Stimulated activated CD8-positive, alpha-beta memory T cell treated with anti-CD3 and anti-CD28 coated beads, Interleukin-7, amount 100 ng/mL, for 48 hours (primary cell): ENCODE results near the gene AATF.

Experiments
- DNase-seq, 2 donors: peaks; one replicate each; pipeline ENCODE4 v3.0.0-alpha.2; 2020; ENCODE audit warnings: low read depth in 1 of 2; ENCODE audit errors: extremely low read depth in 1 of 2

Gene AATF

DNA sequence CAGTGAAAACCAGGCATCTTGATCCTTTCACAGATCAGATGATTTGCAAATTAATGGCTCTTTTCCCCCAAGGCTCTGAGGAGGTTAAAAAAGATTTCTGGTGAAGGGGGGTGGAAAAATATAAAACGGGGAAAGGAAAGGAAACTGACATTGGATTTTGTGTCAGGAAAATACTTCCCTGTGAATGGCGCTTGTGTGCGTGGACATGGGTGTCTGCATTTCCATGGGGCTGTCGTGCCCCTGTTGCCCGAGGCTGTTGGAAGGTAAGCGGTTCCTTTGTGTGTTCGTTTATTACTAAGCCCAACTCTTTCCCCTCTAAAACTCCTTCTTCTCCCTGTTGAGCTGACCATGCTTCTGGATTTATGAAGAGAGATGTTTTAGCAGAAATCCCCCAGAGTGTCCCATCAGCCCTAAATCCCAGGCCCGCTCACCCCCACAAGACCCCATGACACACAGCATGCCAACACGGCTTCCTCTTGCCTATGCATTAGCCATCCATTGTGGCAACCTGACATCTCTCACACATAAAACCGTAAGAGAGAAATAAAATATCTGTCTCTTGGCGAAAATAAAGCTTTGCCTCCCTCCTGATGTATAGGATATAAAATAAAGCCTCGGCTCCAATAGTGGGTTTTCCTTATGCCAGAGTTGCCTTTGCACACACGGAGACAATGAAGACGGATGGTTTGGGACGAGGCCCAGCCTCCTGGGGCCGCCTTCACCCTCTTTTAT, 18.7 kb upstream of the AATF start:
- no peak for DNase-seq

DNA sequence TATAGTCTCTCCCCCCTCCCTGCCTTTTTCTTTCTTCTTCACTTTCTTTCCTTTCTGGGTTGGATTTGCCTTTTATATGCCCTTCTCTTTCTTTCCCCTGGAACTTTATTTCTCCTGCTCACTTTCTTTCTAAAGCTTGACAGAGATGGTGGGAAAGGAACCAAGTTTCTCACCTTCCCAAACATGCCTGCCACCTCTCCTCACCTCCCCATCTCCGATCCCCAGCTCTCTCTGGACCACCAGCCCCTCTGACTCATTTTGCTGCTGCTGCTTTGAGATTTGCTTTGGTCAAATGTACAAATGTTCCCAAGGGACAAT, 18.2 kb upstream of the AATF start:
- DNase-seq = no peak

DNA sequence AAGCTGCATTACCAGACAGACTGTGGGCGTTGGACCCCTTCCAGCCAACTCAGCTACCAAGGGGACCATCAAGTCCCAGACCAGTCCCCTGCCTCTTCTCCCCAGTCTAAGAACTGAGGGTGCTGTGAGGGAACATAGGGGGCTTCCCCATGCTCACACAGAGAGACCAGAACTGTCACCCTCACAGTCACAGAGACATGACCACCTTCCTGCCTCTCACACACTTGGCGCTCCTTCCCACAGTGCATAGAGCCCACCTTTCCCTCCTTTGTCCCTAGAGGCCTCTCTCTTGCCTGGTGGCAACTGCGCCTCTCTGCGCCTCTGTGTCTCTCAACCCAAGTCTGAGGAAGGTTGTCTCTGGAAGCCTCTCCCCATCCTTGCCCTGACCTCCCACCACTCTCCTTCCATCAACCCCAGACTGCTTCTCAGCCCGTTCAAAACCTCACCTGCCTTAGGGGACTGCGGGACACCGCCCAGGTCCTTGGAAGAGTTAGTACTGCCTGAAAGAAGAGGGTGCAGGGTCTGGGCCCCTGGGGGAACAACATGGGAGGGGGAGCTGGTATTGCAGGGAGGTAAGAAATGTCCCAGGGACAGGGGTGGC, 17.6 kb upstream of the AATF start:
- DNase-seq = no peak

GRCh38 chr17:36931697-36932382, 16.9 kb upstream of the AATF start:
- no peak for DNase-seq

- DNase-seq = no peak
Observed at GRCh38 chr17:36932383-36932693, 16.4 kb upstream of the AATF start.

- no peak for DNase-seq
Observed at GRCh38 chr17:36932694-36933511, 15.9 kb upstream of the AATF start.

DNA sequence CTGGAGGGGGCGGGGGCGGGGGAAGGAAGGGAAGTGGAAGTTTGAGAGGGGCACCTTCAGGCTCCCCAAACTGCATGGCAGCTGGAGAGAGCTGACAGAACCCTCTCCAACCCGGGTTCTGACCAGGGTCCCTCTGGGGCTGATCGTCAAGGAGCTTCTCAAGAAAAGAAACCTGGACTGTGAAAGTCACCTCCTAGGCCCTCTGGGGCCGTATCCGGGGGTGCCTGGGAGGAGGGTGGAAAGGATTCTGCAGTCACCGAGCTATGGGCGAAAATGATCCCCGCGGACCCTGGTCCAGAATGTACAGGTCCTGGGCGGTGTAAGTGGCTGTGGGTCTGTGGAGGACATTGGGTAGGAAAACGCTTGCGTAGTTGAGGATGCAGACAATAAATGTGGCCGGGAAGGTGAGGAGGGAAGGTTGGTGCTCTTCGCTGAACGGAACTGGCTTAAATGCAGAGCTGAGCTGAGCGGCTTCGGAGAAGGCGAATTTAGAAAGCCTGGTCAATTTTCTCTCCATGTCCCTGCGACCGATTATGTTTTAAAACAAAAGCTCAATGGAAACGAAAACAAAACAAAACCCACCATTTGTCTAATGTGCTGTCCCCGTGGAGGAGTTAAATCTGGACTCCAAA, 15.1 kb upstream of the AATF start:
- no peak for DNase-seq

DNA sequence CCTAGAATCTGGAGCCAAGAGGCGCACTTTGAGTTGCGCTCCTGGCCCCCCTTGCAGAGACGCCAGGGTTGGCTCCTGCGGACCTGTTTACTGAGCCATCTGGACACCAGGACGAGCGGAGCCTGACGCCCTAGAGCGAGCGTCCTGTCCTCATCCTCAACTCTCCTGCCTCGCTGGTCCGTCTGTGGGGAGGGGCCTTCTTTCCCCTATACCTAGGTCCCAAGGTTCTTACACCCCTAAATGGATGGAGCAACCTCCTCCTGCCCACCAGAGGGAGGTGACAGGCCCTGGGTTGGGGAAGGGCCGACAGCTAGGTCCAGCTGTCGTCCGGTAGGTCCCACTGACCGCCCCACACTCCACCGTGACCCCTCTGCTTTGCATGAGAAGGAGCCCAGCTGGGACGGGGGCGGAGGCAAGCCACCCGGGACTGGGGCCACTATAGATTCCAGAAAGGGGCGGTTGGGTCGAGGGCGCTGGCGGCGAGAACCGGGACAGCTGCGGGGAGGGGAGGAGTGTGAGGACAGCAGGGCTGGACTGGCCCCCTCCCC, 14.5 kb upstream of the AATF start:
- no peak for DNase-seq

DNA sequence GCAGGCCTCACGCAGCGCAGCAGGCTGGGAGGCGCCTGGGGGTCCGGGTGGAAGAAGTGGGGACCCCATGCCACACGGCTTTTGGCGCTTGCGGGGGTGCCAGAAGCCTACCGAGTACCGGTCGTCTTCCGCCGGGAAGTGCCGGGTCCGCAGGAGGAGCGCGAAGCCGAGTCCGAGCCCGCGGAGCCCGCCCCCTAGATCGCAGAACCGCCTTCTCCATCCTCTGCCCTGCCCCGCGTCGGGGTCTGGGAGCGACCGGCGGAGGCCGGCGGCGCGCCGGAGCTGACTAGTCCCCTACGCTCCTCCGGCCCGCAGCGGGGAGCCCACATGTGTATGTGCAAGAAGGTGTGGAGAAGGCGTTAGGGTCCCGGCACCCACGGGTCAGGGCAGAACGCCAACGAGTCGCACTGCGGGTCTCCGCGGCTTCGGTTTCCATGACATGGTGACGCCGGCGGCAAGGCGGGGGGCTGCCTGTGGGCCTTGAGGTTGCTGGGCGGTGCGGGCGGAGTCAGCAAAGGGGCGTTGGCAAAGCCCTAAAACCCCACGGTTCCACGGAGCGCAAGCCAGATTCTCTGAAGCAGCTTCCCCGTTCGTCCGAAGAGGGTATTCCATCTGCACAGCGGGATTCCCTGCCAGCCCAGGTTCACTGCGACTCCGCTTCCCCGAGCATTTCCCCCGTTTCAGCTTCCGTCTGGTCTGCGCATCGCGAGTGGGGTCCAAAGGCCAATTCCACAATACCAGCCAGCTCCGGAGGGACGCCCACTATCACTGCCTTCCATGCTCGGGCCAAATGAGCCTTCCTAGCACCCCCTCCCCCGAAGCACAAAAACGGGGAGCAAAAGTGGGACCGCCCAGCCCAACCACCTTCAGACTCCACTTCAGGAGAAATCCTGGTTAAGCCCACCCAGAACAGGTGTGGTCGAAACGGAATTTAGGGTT, 13.8 kb upstream of the AATF start:
- no peak for DNase-seq

DNA sequence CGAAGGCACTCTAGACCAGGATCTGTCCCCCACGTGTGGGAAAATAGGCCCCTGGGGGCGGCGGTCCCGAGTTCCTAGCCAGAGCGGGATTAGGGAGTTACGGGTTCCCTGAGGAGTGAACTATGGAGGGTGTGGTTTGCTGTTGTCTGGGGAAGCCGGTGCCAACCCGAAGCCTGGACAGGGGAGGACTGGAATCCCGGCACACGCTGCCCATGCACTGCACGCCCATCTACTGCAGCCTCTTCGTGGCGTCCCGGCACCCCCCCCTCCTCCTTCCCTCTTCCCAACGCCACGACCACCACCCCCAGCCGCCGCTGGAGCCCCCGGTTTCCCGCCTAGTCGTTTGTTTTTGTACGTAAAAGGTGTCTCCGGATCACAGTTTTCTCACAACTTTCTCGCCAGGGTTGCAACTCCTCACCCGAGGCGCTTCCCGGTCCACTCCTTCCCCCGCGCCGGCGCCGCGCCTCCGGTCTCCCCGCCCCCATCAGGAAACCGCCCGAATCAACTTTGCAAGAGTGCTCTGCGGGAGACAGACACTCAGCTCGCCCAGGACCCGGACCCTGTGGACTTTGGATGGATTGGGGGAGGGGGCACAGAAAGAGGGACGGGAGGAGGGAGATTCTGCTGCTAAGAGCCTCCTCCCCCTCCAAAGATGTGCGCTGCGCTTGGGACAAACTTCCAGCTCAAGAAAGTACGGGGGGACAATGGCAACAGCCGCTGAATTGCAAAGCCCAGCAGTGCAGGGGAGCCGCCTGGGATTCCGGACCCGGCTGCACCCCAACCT, 12.9 kb upstream of the AATF start:
- DNase-seq = no peak

GRCh38 chr17:36936455-36937000, 12.2 kb upstream of the AATF start:
- no peak for DNase-seq

GRCh38 chr17:36937001-36937958, 11.5 kb upstream of the AATF start, which contains the start of gene LHX1:
LHX1 (plus strand) TSS chr17:36937475; CDS start chr17:36938198, 723 bp downstream.
- no peak for DNase-seq

DNA sequence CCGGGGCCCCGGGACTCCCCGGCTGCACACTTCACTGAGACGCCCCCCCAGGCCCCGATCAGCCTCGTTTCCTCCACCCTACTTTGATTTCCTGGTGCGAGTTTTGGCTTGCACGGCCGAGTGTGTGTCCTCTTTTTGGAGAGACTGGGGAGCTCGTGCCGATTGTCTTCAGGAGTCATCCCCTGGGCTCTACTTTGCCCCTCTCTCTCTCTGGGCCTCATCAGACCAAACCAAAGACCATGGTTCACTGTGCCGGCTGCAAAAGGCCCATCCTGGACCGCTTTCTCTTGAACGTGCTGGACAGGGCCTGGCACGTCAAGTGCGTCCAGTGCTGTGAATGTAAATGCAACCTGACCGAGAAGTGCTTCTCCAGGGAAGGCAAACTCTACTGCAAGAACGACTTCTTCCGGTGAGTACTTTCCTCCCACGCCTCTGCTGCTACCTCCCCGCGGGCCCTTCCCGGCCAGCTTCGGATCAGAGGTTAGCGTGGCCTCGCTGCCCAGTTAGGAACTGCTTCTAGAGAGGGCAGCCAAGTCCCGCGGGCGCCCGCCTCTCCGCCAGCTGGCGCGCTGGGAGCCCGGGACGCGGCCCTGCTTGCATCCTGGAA, 10.7 kb upstream of the AATF start:
- DNase-seq = no peak

DNA sequence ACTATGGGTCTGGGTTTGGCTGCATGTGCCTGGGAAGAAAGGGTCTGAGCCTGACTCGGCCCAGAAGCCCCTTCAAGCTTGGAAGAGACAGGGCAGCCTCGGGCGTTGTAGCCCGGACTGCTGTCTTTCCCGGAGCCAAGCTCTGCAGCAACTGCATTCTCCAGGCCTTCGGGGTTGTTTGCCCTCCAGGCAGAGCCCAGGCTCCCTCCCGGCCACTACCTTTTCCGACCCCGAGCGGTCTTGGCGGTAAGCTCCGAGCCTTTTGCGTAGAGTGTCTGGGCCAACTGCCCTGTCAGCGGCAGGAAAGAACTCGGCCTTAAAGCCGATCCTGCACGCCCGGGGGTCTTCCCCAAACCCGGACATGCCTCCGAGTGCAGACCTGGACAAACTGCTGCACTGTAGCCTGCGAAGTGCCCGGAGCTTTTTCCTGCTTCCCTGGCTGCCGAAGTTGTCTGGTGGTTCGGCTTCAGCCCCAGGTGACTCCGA, 10.1 kb upstream of the AATF start:
- DNase-seq = no peak

GRCh38 chr17:36939052-36939801, 9.5 kb upstream of the AATF start:
- DNase-seq = no peak

- DNase-seq = no peak
Observed at GRCh38 chr17:36939802-36940312, 8.9 kb upstream of the AATF start.
